Esophagus muscularis mucosa (tissue), 3 donors: ENCODE data around the gene CORO6.

Experiments used
- CTCF ChIP-seq, 3 experiments: fragments of 200-600 bp in 2 of 3; fragments of 450-650 bp in 1 of 3; sonication (generic) in 2 of 3; IDR thresholded peaks; one replicate each; pipeline ENCODE4 v1.5.1; 2017 to 2019; ENCODE audit warnings: antibody characterized with exemption in 3 of 3, mild to moderate bottlenecking in 2 of 3, moderate library complexity in 1 of 3
- POLR2A ChIP-seq: fragments of 450-650 bp; IDR thresholded peaks from one replicate; pipeline ENCODE4 v1.6.1; 2017; ENCODE audit warnings: antibody characterized with exemption, moderate library complexity, mild to moderate bottlenecking, low read depth

- TF ChIP-seq CTCF (IDR thresholded peaks at IDR 0.05) (no peak), POLR2A (no peak)
These were observed 33.9 kb downstream of the CORO6 start for GRCh38 chr17:29588562-29589411.
